Esophagus squamous epithelium (tissue), 4 donors: ENCODE data around the gene NNMT.

Experiments
- CTCF ChIP-seq, 6 experiments: fragments of 450-650 bp in 4 of 6; fragments of 200-600 bp in 2 of 6; sonication (generic) in 2 of 6; IDR thresholded peaks; one replicate each; pipeline ENCODE4 v1.5.1; 2016 to 2019; ENCODE audit warnings: antibody characterized with exemption in 6 of 6, mild to moderate bottlenecking in 4 of 6, moderate library complexity in 4 of 6
- POLR2A ChIP-seq, 4 donors: fragments of 450-650 bp; IDR thresholded peaks; one replicate each; pipeline ENCODE4 v1.6.1; 2017; ENCODE audit warnings: antibody characterized with exemption in 4 of 4, mild to moderate bottlenecking in 4 of 4, moderate library complexity in 3 of 4

GRCh38 chr11:114253771-114254170 lies 42.4 kb upstream of the NNMT start:
- peak in 1 of 6 experiments; percentile 7 for TF ChIP-seq CTCF (IDR thresholded peaks at IDR 0.05)
- TF ChIP-seq POLR2A (IDR thresholded peaks at IDR 0.05), result no peak
